GM12874 (cell line): ENCODE measurements around the gene TNK1.

Source experiments
- CTCF ChIP-seq: IDR thresholded peaks from 2 replicates; pipeline ENCODE4 v1.5.1; 2011; ENCODE audit warnings: low read depth, mild to moderate bottlenecking, control low read depth, low read length, moderate library complexity; ENCODE audit not compliant: insufficient read depth

TNK1 gene

GRCh38 chr17:7363311-7363710, 17.6 kb upstream of the TNK1 start:
- no peak for TF ChIP-seq CTCF

GRCh38 chr17:7367083-7367482, 13.8 kb upstream of the TNK1 start:
- TF ChIP-seq CTCF = no peak

- no peak for TF ChIP-seq CTCF
These were observed 12.8 kb upstream of the TNK1 start for GRCh38 chr17:7367918-7368598.

GRCh38 chr17:7369825-7370224, 11.1 kb upstream of the TNK1 start:
- no peak for TF ChIP-seq CTCF

GRCh38 chr17:7370853-7371252, 10.0 kb upstream of the TNK1 start:
- no peak for TF ChIP-seq CTCF

GRCh38 chr17:7374353-7374752, 6.5 kb upstream of the TNK1 start:
- TF ChIP-seq CTCF = no peak

GRCh38 chr17:7379134-7379533, 1.8 kb upstream of the TNK1 start:
- no peak for TF ChIP-seq CTCF
